Measurements from ENCODE around the gene SDSL.

The SDSL gene

GRCh38 chr12:113452458-113452857 lies 30.3 kb downstream of the SDSL start:
- in situ Hi-C loops (cut with MboI; ENCODE audit: low pct_unique_long_range_greater_than_20kb, low sequenced_read_pairs, unreplicated experiment), result loop anchor here (25.0 kb wide), 2 partner anchors 960 to 1235 kb away; partner anchors contain the start of genes TBX3 and TBX5
- no peak for TF ChIP-seq CTCF (IDR thresholded peaks at IDR 0.05; ENCODE audit: extremely low read depth, insufficient read depth, missing control alignments)

GRCh38 chr12:113453330-113453729 lies 31.1 kb downstream of the SDSL start:
- in situ Hi-C loops (cut with MboI; ENCODE audit: low pct_unique_long_range_greater_than_20kb, low sequenced_read_pairs, unreplicated experiment), result loop anchor here (25.0 kb wide), 2 partner anchors 959 to 1234 kb away; partner anchors contain the start of genes TBX3 and TBX5
- no peak for TF ChIP-seq CTCF (IDR thresholded peaks at IDR 0.05; ENCODE audit: extremely low read depth, insufficient read depth, missing control alignments)
- DNase-seq (ENCODE audit: low spot score), result no peak

More at GRCh38 chr12:113452458-113452857, 30.3 kb downstream of the SDSL start:
- DNase-seq (ENCODE audit: low spot score), result no peak

- DNase-seq (ENCODE audit: low spot score), result no peak
- in situ Hi-C loops (cut with MboI; ENCODE audit: low pct_unique_long_range_greater_than_20kb, low sequenced_read_pairs, unreplicated experiment), result loop anchor here (25.0 kb wide), 2 partner anchors 956 to 1231 kb away; partner anchors contain the start of genes TBX3 and TBX5
- no peak for TF ChIP-seq CTCF (IDR thresholded peaks at IDR 0.05; ENCODE audit: extremely low read depth, insufficient read depth, missing control alignments)
Measured at GRCh38 chr12:113456199-113456598, 34.0 kb downstream of the SDSL start.

DNA sequence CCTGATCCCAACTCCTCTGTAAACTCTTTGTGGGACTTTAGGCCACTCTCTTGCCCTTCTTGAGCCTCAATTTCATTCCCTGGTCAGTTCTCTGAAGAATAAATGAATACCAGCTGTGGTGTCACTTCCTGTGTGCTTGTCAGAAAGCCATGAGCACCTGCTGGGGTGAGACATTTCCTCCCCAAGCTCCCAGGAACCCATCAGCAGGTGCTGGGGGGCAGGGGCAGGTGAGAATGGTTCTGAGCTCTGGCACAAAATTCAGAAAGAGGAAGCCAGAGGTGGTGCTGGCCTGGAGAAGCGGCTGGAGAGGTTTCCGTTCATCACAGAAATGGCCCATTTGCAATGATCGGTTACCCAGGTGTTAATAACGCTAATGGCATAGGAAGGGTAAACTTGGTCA lies 34.6 kb downstream of the SDSL start:
- in situ Hi-C loops (cut with MboI; ENCODE audit: low pct_unique_long_range_greater_than_20kb, low sequenced_read_pairs, unreplicated experiment), result loop anchor here (25.0 kb wide), 2 partner anchors 956 to 1231 kb away; partner anchors contain the start of genes TBX3 and TBX5
- DNase-seq (ENCODE audit: low spot score), result no peak
- TF ChIP-seq CTCF (IDR thresholded peaks at IDR 0.05; ENCODE audit: extremely low read depth, insufficient read depth, missing control alignments), result no peak

DNA sequence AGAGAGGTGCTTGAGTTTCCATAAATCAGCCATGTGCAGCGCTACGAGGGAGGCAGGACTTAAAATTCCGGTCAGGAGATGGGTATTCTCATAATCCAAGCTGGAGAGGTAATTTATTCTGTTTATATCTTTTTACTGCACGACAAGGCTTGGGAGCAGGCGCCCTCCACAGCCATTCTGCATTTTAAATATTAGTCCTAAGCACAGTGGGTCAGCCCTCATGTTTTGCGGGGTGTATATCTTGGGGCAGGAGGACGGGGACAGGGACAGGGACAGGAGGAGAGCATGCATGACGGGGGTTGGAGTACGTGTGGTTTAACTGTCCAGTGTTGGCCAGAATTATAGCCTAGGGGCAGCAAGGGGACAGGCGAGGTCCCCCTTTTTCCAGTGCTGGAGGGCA lies 35.0 kb downstream of the SDSL start:
- in situ Hi-C loops (cut with MboI; ENCODE audit: low pct_unique_long_range_greater_than_20kb, low sequenced_read_pairs, unreplicated experiment), result loop anchor here (25.0 kb wide), 2 partner anchors 955 to 1230 kb away; partner anchors contain the start of genes TBX3 and TBX5

DNA sequence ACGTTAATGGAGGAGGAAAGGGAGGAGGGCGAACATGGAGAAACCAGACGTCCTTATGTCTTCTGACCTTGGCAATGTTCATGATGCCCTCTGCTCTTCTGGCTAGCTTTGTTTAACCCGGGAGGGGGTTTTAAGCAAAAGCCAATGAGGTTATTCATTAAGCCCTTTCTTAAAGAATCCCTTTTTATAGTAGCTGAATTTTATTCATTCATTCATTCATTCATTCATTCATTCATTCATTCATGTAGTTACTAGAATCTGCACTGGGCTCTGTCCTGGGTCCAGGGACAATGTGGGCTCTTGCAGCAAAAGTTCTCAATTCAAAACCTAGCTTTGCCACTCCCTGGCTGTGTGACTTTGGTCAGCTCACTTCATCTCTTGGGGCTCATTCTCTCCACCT lies 35.5 kb downstream of the SDSL start:
- no peak for DNase-seq (ENCODE audit: low spot score)
- TF ChIP-seq CTCF (IDR thresholded peaks at IDR 0.05; ENCODE audit: extremely low read depth, insufficient read depth, missing control alignments), result no peak
- in situ Hi-C loops (cut with MboI; ENCODE audit: low pct_unique_long_range_greater_than_20kb, low sequenced_read_pairs, unreplicated experiment), result loop anchor here (25.0 kb wide), 2 partner anchors 955 to 1230 kb away; partner anchors contain the start of genes TBX3 and TBX5

More for the DNA sequence above, 35.0 kb downstream of the SDSL start:
- no peak for TF ChIP-seq CTCF (IDR thresholded peaks at IDR 0.05; ENCODE audit: extremely low read depth, insufficient read depth, missing control alignments)
- DNase-seq (ENCODE audit: low spot score), result no peak

Data from GM13977 (cell line).